Glutamatergic neuron (in vitro differentiated cells): Measurements from ENCODE around the gene MMP17. TPM values are rescaled to one million over a fixed set of nuclear protein-coding genes. Genes with fewer than 3 reads are reported as not detected.
"Not testable (repeated sequence)": the region's sequence is repeated elsewhere in the genome, so short reads cannot be mapped to it uniquely, and the experiment has no call there.

Experiments used
- DNase-seq: peaks from one replicate; pipeline ENCODE4 v3.0.0; 2022
- H3K27ac Mint-ChIP-seq: one replicate; pipeline ENCODE4 v1.8.0; 2020; ENCODE audit warnings: mild to moderate bottlenecking, mixed read lengths, inconsistent platforms; ENCODE audit not compliant: unreplicated experiment
- H3K27me3 Mint-ChIP-seq: one replicate; pipeline ENCODE4 v1.8.0; 2020; ENCODE audit warnings: mild to moderate bottlenecking, moderate library complexity, mixed read lengths, inconsistent platforms; ENCODE audit not compliant: unreplicated experiment
- H3K36me3 Mint-ChIP-seq: one replicate; pipeline ENCODE4 v1.8.0; 2020; ENCODE audit warnings: mild to moderate bottlenecking, mixed read lengths, inconsistent platforms; ENCODE audit not compliant: unreplicated experiment
- H3K4me1 Mint-ChIP-seq: one replicate; pipeline ENCODE4 v1.8.0; 2020; ENCODE audit warnings: mild to moderate bottlenecking, low read depth, mixed read lengths, inconsistent platforms; ENCODE audit not compliant: unreplicated experiment
- H3K4me3 Mint-ChIP-seq: one replicate; pipeline ENCODE4 v1.8.0; 2020; ENCODE audit warnings: mild to moderate bottlenecking, mixed read lengths, inconsistent platforms; ENCODE audit not compliant: unreplicated experiment
- H3K9me3 Mint-ChIP-seq: one replicate; pipeline ENCODE4 v1.8.0; 2020; ENCODE audit warnings: mild to moderate bottlenecking, moderate library complexity, mixed read lengths, inconsistent platforms; ENCODE audit not compliant: unreplicated experiment
- CTCF ChIP-seq: fragments of 200-600 bp; sonication (generic); IDR thresholded peaks from one replicate; pipeline ENCODE4 v1.5.0; 2021; ENCODE audit not compliant: partially characterized antibody, unreplicated experiment
- total RNA-seq: library from RNA; stranded (reverse); fragmentation: NEBNext Ultra II Directional; extraction: Animal tissue kit (Norgen Biotek cat#: 25700); gene quantifications from one replicate; pipeline ENCODE4 v1.2.1, GENCODE V29; 2021; ENCODE audit not compliant: unreplicated experiment

MMP17 gene
- total RNA-seq, 1 donor from 2014 or later = 65.8 TPM

GRCh38 chr12:131885543-131886057 is 57.4 kb downstream of the MMP17 start:
- Mint-ChIP-seq H3K9me3 (peaks cover 7% of the 10 kb centered on the region), H3K4me3 (no peak overlapping the region), H3K27ac (no peak overlapping the region), H3K4me1 (no peaks in the 10 kb centered on the region), H3K36me3 (peaks cover 7% of the 10 kb centered on the region), H3K27me3 (peaks cover 1% of the 10 kb centered on the region)
- DNase-seq = no peak
- TF ChIP-seq CTCF = no peak

GRCh38 chr12:131891722-131892121 is 63.5 kb downstream of the MMP17 start:
- not testable (repeated sequence) for H3K9me3 Mint-ChIP-seq, H3K4me3 Mint-ChIP-seq

GRCh38 chr12:131892711-131893604 is 64.8 kb downstream of the MMP17 start:
- Mint-ChIP-seq H3K27me3 (peaks cover 7% of the 10 kb centered on the region), H3K4me1 (peaks cover 9% of the 10 kb centered on the region), H3K9me3 (peaks cover 4% of the 10 kb centered on the region), H3K4me3 (no peak overlapping the region), H3K36me3 (no peaks in the 10 kb centered on the region), H3K27ac (no peak overlapping the region)
- TF ChIP-seq CTCF = no peak
- no peak for DNase-seq

More at GRCh38 chr12:131891722-131892121, 63.5 kb downstream of the MMP17 start:
- not testable (repeated sequence) for H3K4me1 Mint-ChIP-seq, H3K27me3 Mint-ChIP-seq, H3K27ac Mint-ChIP-seq, H3K36me3 Mint-ChIP-seq, DNase-seq

- Mint-ChIP-seq H3K9me3 (peaks cover 8% of the 10 kb centered on the region), H3K4me3 (no peak overlapping the region), H3K27me3 (peaks cover 10% of the 10 kb centered on the region), H3K4me1 (peaks cover 9% of the 10 kb centered on the region), H3K36me3 (no peaks in the 10 kb centered on the region), H3K27ac (no peak overlapping the region)
- TF ChIP-seq CTCF = no peak
- no peak for DNase-seq
Observed at GRCh38 chr12:131893605-131894312, 65.6 kb downstream of the MMP17 start.

- H3K9me3 Mint-ChIP-seq = peaks cover 8% of the 10 kb centered on the region
- no peaks in the 10 kb centered on the region for H3K36me3 Mint-ChIP-seq
- peak within 1 kb of the TSS; percentile 87 for H3K4me3 Mint-ChIP-seq
- peaks cover 9% of the 10 kb centered on the region for H3K4me1 Mint-ChIP-seq
- peaks cover 10% of the 10 kb centered on the region for H3K27me3 Mint-ChIP-seq
- peak; percentile 95 for DNase-seq
- peak within 1 kb of the TSS; percentile 88 for H3K27ac Mint-ChIP-seq
- no peak for TF ChIP-seq CTCF
Observed at GRCh38 chr12:131894313-131894860, 66.2 kb downstream of the MMP17 start, which contains the start of gene ULK1. Gene ULK1, plus strand, starts transcription at chr12:131894622. Its CDS starts 380 bp downstream, at chr12:131895002.
